Activated naive CD4-positive, alpha-beta T cell (primary cell): ENCODE results near the gene FLAD1.
A peak's percentile ranks its signal among the peaks of the same experiment; 100 is the strongest.
"Not testable (repeated sequence)": the region's sequence is repeated elsewhere in the genome, so short reads cannot be mapped to it uniquely, and the experiment has no call there.

Experiments used
- DNase-seq, 4 experiments: peaks; one replicate each; lab custom pipeline; 2025; lab: John Stamatoyannopoulos, UW

The FLAD1 gene

DNA sequence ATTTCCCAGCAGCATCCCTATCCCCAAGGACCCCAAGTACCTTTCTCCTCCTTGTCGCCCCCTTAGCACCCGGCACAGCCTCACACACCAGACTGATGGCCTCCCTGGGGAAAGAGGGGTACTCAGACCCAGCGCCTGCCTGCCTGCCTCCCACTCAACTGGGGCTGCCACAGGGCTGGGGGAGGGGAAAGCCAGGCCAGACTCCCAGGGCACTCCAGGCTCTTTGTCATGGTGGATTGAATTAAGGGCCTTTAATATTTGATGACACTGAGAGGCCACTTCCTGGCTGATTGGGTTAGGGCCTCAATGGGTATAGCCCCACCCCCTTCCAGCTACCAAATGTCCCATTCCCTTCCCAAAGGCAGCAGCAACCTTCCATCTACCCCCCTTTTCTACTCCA lies 14.4 kb upstream of the FLAD1 start:
- DNase-seq = no peak

GRCh38 chr1:154969246-154969645 lies 13.9 kb upstream of the FLAD1 start:
- DNase-seq = no peak

DNA sequence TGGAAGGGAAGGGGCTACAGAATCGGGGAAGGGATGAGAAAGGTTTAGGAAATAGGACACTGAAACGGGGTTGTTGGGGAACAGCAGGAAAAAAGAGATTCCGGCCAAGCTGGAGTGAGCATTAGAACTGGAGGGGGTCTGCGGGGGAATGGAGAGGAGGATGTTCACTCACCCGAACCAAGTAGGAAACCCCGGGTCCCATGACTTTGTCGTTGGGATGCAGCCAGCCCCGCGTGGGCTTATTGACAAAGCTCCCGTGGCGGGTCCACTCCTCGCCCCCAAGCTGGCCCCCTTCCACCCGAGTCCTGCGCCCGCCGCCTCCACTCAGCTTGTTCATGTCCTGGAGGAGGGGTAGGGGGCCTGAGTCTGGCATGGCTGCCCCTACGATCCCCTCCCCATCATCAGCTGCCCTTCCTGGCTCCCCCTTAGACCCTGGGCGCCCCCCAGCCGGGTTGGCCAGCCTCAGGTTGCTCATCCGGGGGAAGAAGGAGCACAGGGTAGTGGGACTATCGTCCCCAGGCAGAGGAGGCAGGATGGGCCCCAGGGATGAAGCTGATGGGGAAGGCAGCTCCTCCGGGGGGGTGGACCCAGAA lies 13.2 kb upstream of the FLAD1 start:
- no peak for DNase-seq

DNA sequence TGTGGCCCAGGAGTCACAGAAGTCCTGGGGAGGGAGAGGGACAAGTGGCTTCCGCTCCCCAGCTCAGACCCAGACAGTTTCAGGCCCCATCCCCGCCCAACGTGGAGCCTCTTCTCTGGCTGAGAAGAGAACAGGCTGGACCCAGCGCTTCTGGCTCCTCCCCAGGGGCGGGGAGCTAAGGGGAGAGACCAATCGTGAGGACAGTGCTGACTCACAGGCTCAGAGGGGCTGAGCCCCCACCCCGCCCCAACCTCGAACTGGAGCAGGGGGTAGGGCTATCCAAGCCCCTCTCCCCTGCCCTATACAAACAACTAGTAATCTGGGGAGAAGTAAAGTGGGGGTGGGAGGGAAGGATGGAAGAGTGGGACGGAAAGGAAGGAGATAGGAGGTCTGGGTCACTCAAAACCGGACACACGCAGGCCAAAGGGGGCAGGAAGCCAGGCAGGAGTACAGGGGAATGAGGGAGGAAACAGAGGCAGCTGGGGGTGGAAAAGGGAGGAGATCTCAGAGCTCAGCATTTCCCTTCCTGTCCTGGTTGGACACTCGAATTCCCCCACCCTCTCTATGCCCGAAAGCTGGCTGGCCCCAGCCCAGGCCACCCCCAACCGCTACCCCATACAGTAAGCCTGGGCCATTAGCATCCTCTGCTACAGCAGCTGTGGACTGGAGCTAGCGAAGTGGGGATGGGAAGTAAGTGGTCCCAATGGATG lies 12.4 kb upstream of the FLAD1 start, which contains the start of gene SHC1:
TSS of gene SHC1 (minus strand) at position 117 of the 710 bp plus-strand sequence. CDS start 221 bp downstream, outside the sequence.
- peak in 1 of 4 experiments; percentile 20 for DNase-seq

DNA sequence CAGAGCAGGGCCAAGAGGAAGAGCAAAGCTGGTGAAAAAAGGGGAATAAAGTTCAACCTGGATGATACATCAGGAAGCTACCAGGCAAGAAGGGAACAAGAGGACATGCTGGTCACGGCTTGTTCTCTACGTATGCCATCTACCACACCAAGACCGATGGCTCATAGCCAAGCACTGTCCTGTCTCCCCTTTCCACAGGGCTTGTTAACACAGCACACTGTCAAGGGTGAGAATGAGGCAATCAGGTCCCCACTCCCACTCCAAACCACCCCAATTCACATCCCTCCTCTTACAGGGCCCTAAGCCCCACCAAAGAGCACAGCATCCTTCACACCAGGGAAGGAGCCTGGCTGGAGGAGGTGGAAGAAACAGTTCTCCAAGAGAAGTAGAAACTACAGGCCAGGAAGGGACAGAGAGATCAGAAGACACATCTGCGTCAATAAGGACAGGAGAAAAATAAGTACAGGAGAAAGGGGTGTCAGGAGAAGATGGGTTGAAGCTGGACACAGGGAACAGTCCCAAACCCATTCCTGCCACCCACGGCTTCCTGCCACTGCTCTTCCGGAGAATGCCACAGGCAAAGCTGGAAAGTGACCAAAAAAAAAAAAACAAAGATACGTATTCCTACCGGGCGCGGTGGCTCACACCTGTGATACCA lies 11.7 kb upstream of the FLAD1 start:
- DNase-seq = no peak

DNA sequence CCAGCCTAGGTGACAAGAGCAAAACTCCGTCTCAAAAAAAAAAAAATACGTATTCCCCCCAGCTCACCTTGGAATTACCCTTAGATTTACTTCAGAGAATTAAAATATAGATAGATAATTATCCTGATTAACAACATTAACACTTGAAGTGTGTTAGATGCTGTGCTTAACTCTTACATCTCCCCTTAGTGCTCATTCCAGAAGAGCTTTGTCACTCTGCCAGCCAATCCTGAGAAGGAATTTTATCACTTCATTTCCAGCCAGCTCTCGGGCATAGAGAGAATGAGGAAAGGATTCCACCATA lies 11.0 kb upstream of the FLAD1 start:
- DNase-seq = no peak

- no peak for DNase-seq
Observed at GRCh38 chr1:154972517-154973343, 10.4 kb upstream of the FLAD1 start.

DNA sequence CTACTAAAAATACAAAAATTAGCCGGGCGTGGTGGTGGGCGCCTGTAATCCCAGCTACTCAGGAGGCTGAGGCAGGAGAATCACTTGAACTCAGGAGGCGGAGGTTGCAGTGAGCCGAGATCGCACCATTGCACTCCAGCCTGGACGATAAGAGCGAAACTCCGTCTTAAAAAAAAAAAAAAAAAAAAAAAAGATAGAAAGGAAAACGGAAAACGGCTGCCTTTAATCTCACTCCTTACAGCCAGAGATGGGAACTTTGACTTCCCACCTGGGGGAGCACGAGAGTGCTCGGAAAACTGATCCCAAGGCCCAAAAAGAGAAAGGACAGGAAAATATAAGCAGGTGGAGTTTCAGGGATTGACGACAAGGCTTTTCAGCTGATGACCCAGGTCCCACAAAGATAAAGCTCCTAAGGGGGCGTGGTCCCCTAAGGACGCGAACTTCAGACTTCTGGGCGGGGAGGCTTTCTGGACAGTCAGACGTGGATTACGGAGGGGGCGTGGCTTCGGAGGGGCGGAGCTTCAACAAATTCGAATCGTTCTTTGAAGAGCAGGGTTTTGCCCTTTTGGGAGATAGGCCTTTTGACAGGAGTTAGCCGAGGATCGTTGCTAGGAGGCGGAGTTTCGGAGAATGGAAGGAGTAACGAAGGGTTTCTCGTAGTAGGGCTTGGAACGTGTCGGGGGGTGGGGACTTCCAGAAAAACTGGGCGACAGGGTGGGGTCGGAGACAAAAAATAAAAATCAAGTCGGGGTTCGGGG lies 9.6 kb upstream of the FLAD1 start:
- peak; percentile 67 to 79 (median 71) for DNase-seq

DNA sequence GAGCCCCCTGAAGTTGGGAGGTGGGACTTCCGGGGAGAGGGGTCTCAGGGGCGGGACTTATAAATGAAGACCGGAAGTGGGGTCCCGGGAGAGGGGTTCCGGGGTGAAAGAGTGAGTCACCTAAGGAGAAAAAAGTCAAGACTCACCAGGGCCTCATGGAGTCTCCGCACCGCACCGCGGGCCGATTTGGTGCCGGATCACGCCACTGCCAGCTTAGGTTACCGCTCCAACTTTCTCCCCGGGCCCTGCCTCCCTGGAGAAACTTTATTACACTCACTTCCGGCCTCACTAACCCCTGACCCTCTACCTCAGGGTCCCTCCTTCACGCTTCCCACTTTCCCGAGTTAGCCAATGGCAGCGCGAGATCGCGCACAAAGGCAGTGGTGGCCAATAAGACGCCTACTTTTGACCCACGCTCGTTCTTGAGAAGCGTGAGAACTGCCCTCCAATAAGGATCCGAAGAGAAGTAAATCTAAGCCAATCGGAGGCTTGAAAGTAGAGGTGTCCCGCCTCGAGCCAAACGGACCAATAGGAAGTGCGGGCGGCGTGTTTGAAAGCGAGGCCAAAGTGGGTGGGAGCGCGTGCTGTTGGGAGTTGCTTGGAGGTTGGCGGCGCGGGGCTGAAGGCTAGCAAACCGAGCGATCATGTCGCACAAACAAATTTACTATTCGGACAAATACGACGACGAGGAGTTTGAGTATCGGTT lies 8.9 kb upstream of the FLAD1 start, which contains the start of gene CKS1B:
TSS of gene CKS1B (plus strand) at position 580 of the 706 bp plus-strand sequence. CDS start at position 645, 65 bp downstream.
- DNase-seq = peak; percentile 88 to 94 (median 92)

GRCh38 chr1:154974808-154975408 lies 8.2 kb upstream of the FLAD1 start:
- peak; percentile 88 to 94 (median 92) for DNase-seq

DNA sequence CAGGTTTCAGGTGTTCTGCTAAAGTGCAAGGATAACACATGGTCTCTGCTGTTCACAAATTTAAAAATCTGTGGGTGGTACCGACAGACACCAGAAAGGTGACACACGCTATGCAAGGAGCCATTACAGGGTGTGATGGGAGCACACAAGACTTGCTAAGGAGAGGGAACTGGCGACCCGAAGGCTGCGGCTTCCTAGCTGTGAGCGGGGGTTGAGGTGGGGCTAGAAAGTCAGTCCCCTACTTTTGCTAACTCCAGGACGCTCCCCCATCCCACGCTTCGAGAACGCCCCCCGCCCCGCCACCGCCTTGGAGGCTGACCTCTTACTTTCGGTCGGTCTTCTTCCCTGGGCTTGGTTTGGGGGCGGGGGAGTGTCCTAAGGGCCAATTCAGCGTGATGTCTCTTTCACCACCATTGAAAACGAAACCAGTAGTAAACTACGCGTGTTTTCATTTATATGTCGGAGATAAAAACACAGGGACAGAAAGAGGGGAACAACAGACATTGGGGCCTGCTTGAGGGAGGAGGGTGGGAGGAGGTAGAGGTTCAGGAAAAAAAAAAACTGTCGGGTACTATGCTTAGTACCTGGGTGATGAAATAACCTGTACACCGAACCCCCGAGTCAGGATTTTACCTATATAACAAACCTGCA lies 7.6 kb upstream of the FLAD1 start:
- peak in 3 of 4 experiments; percentile 24 to 27 (median 27) for DNase-seq

- DNase-seq = not testable (repeated sequence)
Observed at GRCh38 chr1:154977762-154978161, 5.4 kb upstream of the FLAD1 start.

GRCh38 chr1:154978360-154978759 lies 4.8 kb upstream of the FLAD1 start:
- DNase-seq = no peak

- DNase-seq = no peak
Observed at GRCh38 chr1:154982341-154982740, 803 bp upstream of the FLAD1 start.

- no peak for DNase-seq
Observed at GRCh38 chr1:154983776-154984466, 777 bp downstream of the FLAD1 start.

- DNase-seq = not testable (repeated sequence)
Observed at GRCh38 chr1:154986736-154987135, 3.6 kb downstream of the FLAD1 start.

DNA sequence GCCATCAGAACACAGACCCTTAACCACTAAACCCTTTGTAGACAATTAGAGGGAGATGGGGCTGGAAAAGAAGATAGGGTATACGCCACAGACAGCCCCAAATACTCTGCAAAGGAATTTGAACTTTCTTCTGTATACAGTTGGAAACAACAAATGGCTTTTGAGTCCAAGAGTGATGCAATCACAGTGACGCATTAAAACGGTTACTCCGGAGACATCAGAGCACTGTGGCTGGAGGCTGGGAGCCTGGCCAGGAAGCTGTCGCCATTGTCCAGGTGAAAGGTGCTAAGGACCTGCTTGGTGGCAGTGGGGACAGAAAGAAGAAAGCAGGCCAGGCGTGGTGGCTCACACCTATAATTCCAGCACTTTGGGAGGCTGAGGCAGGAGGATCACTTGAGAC lies 4.2 kb downstream of the FLAD1 start:
- DNase-seq = no peak

GRCh38 chr1:154988058-154988954 lies 5.2 kb downstream of the FLAD1 start:
- no peak for DNase-seq
